ENCODE results near the gene ARIH2. TPM values are rescaled to one million over a fixed set of nuclear protein-coding genes. Genes with fewer than 3 reads are reported as not detected.
A peak's percentile ranks its signal among the peaks of the same experiment; 100 is the strongest.

The ARIH2 gene
- total RNA-seq, 2 donors from 2014 or later: 43.1 to 99.5 TPM

- Histone ChIP-seq H3K4me1 (peaks cover 75% of the 10 kb centered on the region), H3K27me3 (no peaks in the 10 kb centered on the region), H3K36me3 (replicated peaks in 1 of 2; ENCODE audit: insufficient read depth in 1 of 2, low read depth in 2 of 2) (peaks cover 0 to 13% of the 10 kb centered on the region in 2 donors), H3K27ac (no peak overlapping the region), H3K4me3 (no peak overlapping the region), H3K9me3 (no peaks in the 10 kb centered on the region)
- TF ChIP-seq POLR2A (IDR thresholded peaks at IDR 0.05) (no peak), CTCF (IDR thresholded peaks at IDR 0.05) (no peak)
- intact Hi-C loops (cut with DNase I): no loop called here
- DNase-seq (no peak), ATAC-seq (no peak)
- 85 to 89% methylated on average over 4 of the region's 4 CpGs for WGBS, 2 donors
Observed at GRCh38 chr3:49023775-49024174, 105.1 kb downstream of the ARIH2 start.

GRCh38 chr3:49024449-49024848, 105.8 kb downstream of the ARIH2 start:
- 68 to 74% methylated on average over 5 of the region's 5 CpGs for WGBS, 2 donors
- DNase-seq (no peak), ATAC-seq (no peak)
- TF ChIP-seq POLR2A (IDR thresholded peaks at IDR 0.05) (no peak), CTCF (IDR thresholded peaks at IDR 0.05) (no peak)
- H3K27ac ChIP-seq: no peak overlapping the region
- H3K4me1 ChIP-seq: peaks cover 71% of the 10 kb centered on the region
- no peak overlapping the region for H3K4me3 ChIP-seq
- intact Hi-C loops (cut with DNase I): no loop called here
- H3K27me3 ChIP-seq: no peaks in the 10 kb centered on the region
- H3K36me3 ChIP-seq (replicated peaks in 1 of 2; ENCODE audit: insufficient read depth in 1 of 2, low read depth in 2 of 2): peaks cover 0 to 13% of the 10 kb centered on the region in 2 donors
- no peaks in the 10 kb centered on the region for H3K9me3 ChIP-seq

- TF ChIP-seq CTCF (IDR thresholded peaks at IDR 0.05) (no peak), POLR2A (IDR thresholded peaks at IDR 0.05) (no peak)
- 72 to 73% methylated on average over 7 to 13 of the region's 13 CpGs for WGBS, 2 donors
- H3K9me3 ChIP-seq: no peaks in the 10 kb centered on the region
- peaks cover 0 to 13% of the 10 kb centered on the region in 2 donors for H3K36me3 ChIP-seq (replicated peaks in 1 of 2; ENCODE audit: insufficient read depth in 1 of 2, low read depth in 2 of 2)
- H3K27me3 ChIP-seq: no peaks in the 10 kb centered on the region
- H3K4me1 ChIP-seq: peaks cover 63% of the 10 kb centered on the region
- intact Hi-C loops (cut with DNase I): no loop called here
- no peak overlapping the region for H3K4me3 ChIP-seq
- DNase-seq (no peak), ATAC-seq (no peak)
- peak overlapping the region in 1 of 4 donors; percentile 12 for H3K27ac ChIP-seq
Observed at GRCh38 chr3:49025005-49025792, 106.6 kb downstream of the ARIH2 start.

GRCh38 chr3:49025793-49026520, 107.3 kb downstream of the ARIH2 start:
- intact Hi-C loops (cut with DNase I): no loop called here
- Histone ChIP-seq H3K27ac (no peak overlapping the region), H3K4me1 (peaks cover 58% of the 10 kb centered on the region), H3K27me3 (no peaks in the 10 kb centered on the region), H3K4me3 (no peak overlapping the region), H3K9me3 (no peaks in the 10 kb centered on the region), H3K36me3 (replicated peaks in 1 of 2; ENCODE audit: insufficient read depth in 1 of 2, low read depth in 2 of 2) (peaks cover 0 to 13% of the 10 kb centered on the region in 2 donors)
- TF ChIP-seq POLR2A (IDR thresholded peaks at IDR 0.05) (no peak), CTCF (IDR thresholded peaks at IDR 0.05) (no peak)
- DNase-seq: no peak
- WGBS, 2 donors: 80 to 93% methylated on average over 7 to 8 of the region's 8 CpGs
- no peak for ATAC-seq
